Neural cell (in vitro differentiated cells): ENCODE data around the gene MAPT. TPM values are rescaled to one million over a fixed set of nuclear protein-coding genes. Genes with fewer than 3 reads are reported as not detected.

Experiments
- H2AFZ ChIP-seq: fragments of 200-600, 300-800 bp; sonication (generic), shearing (Covaris generic); 2 replicates; pipeline ENCODE4 v1.6.0; 2014; ENCODE audit warnings: low read depth, mild to moderate bottlenecking, antibody characterized with exemption, low read length, moderate library complexity
- H3F3A ChIP-seq: fragments of 200-600 bp; shearing (Covaris generic); 2 replicates; pipeline ENCODE4 v1.6.1; 2016; ENCODE audit warnings: mild to moderate bottlenecking, moderate library complexity, mixed read lengths, antibody characterized with exemption, low read length; ENCODE audit not compliant: insufficient read depth, poor library complexity, severe bottlenecking
- H3K27ac ChIP-seq: fragments of 200-600, 300-800 bp; sonication (generic), shearing (Covaris generic); 2 replicates; pipeline ENCODE4 v1.5.1; 2014; ENCODE audit warnings: mild to moderate bottlenecking, low read length, moderate library complexity
- H3K27me3 ChIP-seq: fragments of 300-800, 200-600 bp; sonication (generic), shearing (Covaris generic); 2 replicates; pipeline ENCODE4 v1.6.0; 2014; ENCODE audit warnings: mild to moderate bottlenecking, low read depth, low read length, moderate library complexity; ENCODE audit not compliant: insufficient read depth
- H3K36me3 ChIP-seq: fragments of 300-800, 200-600 bp; sonication (generic), shearing (Covaris generic); 2 replicates; pipeline ENCODE4 v1.5.1; 2014; ENCODE audit warnings: mild to moderate bottlenecking, antibody characterized with exemption, low read length, moderate library complexity; ENCODE audit not compliant: insufficient read depth
- H3K4me2 ChIP-seq: fragments of 300-800, 200-600 bp; sonication (generic), shearing (Covaris generic); 2 replicates; pipeline ENCODE4 v1.6.0; 2014; ENCODE audit warnings: mild to moderate bottlenecking, low read length
- H3K4me3 ChIP-seq: fragments of 300-800, 200-600 bp; sonication (generic), shearing (Covaris generic); 2 replicates; pipeline ENCODE4 v1.5.1; 2014; ENCODE audit warnings: mild to moderate bottlenecking, low read length, moderate library complexity
- H3K79me2 ChIP-seq: fragments of 200-600 bp; shearing (Covaris generic); replicated peaks from 2 replicates; pipeline ENCODE4 v1.6.0; 2014; ENCODE audit warnings: mild to moderate bottlenecking, low read length, moderate library complexity; ENCODE audit not compliant: insufficient read depth
- H3K9ac ChIP-seq: fragments of 300-800, 200-600 bp; sonication (generic), shearing (Covaris generic); 2 replicates; pipeline ENCODE4 v1.6.1; 2016; ENCODE audit warnings: mild to moderate bottlenecking, low read length, mixed read lengths
- H3K9me2 ChIP-seq: fragments of 200-600 bp; shearing (Covaris generic); 2 replicates; pipeline ENCODE4 v1.6.1; 2016; ENCODE audit warnings: mild to moderate bottlenecking, low read length, mixed read lengths; ENCODE audit not compliant: insufficient read depth
- H3K9me3 ChIP-seq: fragments of 200-600, 300-800 bp; sonication (generic), shearing (Covaris generic); 2 replicates; pipeline ENCODE4 v1.6.1; 2016; ENCODE audit warnings: mild to moderate bottlenecking, mixed run types, low read length, moderate library complexity, mixed read lengths
- H4K20me1 ChIP-seq: fragments of 200-600 bp; shearing (Covaris generic); 2 replicates; pipeline ENCODE4 v1.6.1; 2016; ENCODE audit warnings: mild to moderate bottlenecking, mixed run types; ENCODE audit not compliant: insufficient read depth
- CTCF ChIP-seq: fragments of 450-650 bp; IDR thresholded peaks from 2 replicates; pipeline ENCODE4 v1.5.1; 2014; ENCODE audit warnings: antibody characterized with exemption, mild to moderate bottlenecking, moderate library complexity; ENCODE audit not compliant: poor library complexity, severe bottlenecking
- EP300 ChIP-seq: fragments of 450-650 bp; conservative IDR thresholded peaks from 2 replicates; pipeline ENCODE4 v1.6.1; 2014; ENCODE audit warnings: antibody characterized with exemption, mild to moderate bottlenecking, moderate library complexity; ENCODE audit not compliant: poor library complexity, severe bottlenecking
- EZH2 ChIP-seq: fragments of 200-600, 300-800 bp; shearing (Covaris generic), sonication (generic); IDR thresholded peaks from 2 replicates; pipeline ENCODE4 v1.6.1; 2014; ENCODE audit warnings: antibody characterized with exemption, low read length, borderline replicate concordance, mild to moderate bottlenecking; ENCODE audit not compliant: insufficient read depth, poor library complexity, severe bottlenecking
- MXI1 ChIP-seq: fragments of 450-650 bp; conservative IDR thresholded peaks from 2 replicates; pipeline ENCODE4 v1.6.1; 2014; ENCODE audit warnings: antibody characterized with exemption, mild to moderate bottlenecking; ENCODE audit not compliant: poor library complexity, severe bottlenecking
- POLR2AphosphoS5 ChIP-seq: IDR thresholded peaks from 2 replicates; pipeline ENCODE4 v1.6.1; 2012
- RAD21 ChIP-seq: fragments of 450-650 bp; conservative IDR thresholded peaks from 2 replicates; pipeline ENCODE4 v1.6.1; 2014; ENCODE audit warnings: antibody characterized with exemption, mild to moderate bottlenecking, moderate library complexity
- REST ChIP-seq: IDR thresholded peaks from 2 replicates; pipeline ENCODE4 v1.6.1; 2012; ENCODE audit warnings: borderline replicate concordance
- SMC3 ChIP-seq: fragments of 450-650 bp; conservative IDR thresholded peaks from 2 replicates; pipeline ENCODE4 v1.6.1; 2014; ENCODE audit warnings: antibody characterized with exemption, mild to moderate bottlenecking, moderate library complexity; ENCODE audit not compliant: poor library complexity
- TAF1 ChIP-seq: IDR thresholded peaks from 2 replicates; pipeline ENCODE4 v1.6.1; 2012; ENCODE audit warnings: low read depth
- polyA plus RNA-seq: library from polyadenylated mRNA; depleted of rRNA; stranded (reverse); fragments of >200 nt; gene quantifications from 2 replicates; pipeline ENCODE4 v1.2.3, GENCODE V29; 2014

The MAPT gene
- polyA plus RNA-seq, 1 donor from 2014 or later, result 94.5 TPM

GRCh38 chr17:45961206-45961605, 66.9 kb downstream of the MAPT start:
- peaks cover 4% of the 10 kb centered on the region for H4K20me1 ChIP-seq
- H3K27ac ChIP-seq, result no peak overlapping the region
- no peaks in the 10 kb centered on the region for H3K27me3 ChIP-seq
- no peaks in the 10 kb centered on the region for H3K9me3 ChIP-seq
- H3K9me2 ChIP-seq, result no peaks in the 10 kb centered on the region
- H2AFZ ChIP-seq, result no peak overlapping the region
- no peaks in the 10 kb centered on the region for H3F3A ChIP-seq
- H3K79me2 ChIP-seq, result no peaks in the 10 kb centered on the region
- no peak overlapping the region for H3K4me2 ChIP-seq
- H3K36me3 ChIP-seq, result no peaks in the 10 kb centered on the region
- no peak overlapping the region for H3K9ac ChIP-seq
- no peak overlapping the region for H3K4me3 ChIP-seq
- no peak for TF ChIP-seq REST

GRCh38 chr17:45962221-45962972, 68.0 kb downstream of the MAPT start:
- no peak for TF ChIP-seq EZH2
- no peak for TF ChIP-seq MXI1
- TF ChIP-seq REST, result no peak
- TF ChIP-seq RAD21, result no peak
- TF ChIP-seq CTCF, result no peak
- no peak for TF ChIP-seq SMC3
- no peak for TF ChIP-seq POLR2AphosphoS5
- TF ChIP-seq TAF1, result no peak
- TF ChIP-seq EP300, result no peak
- no peaks in the 10 kb centered on the region for H3F3A ChIP-seq

More at GRCh38 chr17:45962221-45962972, 68.0 kb downstream of the MAPT start:
- Histone ChIP-seq H3K9me3 (no peaks in the 10 kb centered on the region), H3K4me2 (no peak overlapping the region), H3K27me3 (no peaks in the 10 kb centered on the region), H3K9ac (no peak overlapping the region), H3K79me2 (no peaks in the 10 kb centered on the region), H3K36me3 (no peaks in the 10 kb centered on the region), H3K27ac (no peak overlapping the region), H3K9me2 (no peaks in the 10 kb centered on the region), H4K20me1 (peaks cover 2% of the 10 kb centered on the region), H2AFZ (no peak overlapping the region), H3K4me3 (no peak overlapping the region)
